Epithelial cell of esophagus (primary cell): ENCODE results near the gene UBE2B.
"Not testable (repeated sequence)": the region's sequence is repeated elsewhere in the genome, so short reads cannot be mapped to it uniquely, and the experiment has no call there.

ENCODE experiments used
- DNase-seq: peaks from one replicate; pipeline ENCODE4 v3.0.0; 2010; ENCODE audit warnings: low read depth
- H3K4me3 ChIP-seq: 2 replicates; pipeline ENCODE4 v1.5.1; 2011; ENCODE audit warnings: mild to moderate bottlenecking, low read length, control low read depth
- CTCF ChIP-seq: IDR thresholded peaks from 2 replicates; pipeline ENCODE4 v1.5.1; 2011; ENCODE audit warnings: low read depth, mild to moderate bottlenecking, low read length, control low read depth, inconsistent platforms; ENCODE audit not compliant: insufficient read depth; ENCODE audit errors: missing control alignments

UBE2B gene

GRCh38 chr5:134418958-134419357 lies 47.6 kb downstream of the UBE2B start:
- no peak overlapping the region for H3K4me3 ChIP-seq
- no peak for TF ChIP-seq CTCF
- no peak for DNase-seq

DNA sequence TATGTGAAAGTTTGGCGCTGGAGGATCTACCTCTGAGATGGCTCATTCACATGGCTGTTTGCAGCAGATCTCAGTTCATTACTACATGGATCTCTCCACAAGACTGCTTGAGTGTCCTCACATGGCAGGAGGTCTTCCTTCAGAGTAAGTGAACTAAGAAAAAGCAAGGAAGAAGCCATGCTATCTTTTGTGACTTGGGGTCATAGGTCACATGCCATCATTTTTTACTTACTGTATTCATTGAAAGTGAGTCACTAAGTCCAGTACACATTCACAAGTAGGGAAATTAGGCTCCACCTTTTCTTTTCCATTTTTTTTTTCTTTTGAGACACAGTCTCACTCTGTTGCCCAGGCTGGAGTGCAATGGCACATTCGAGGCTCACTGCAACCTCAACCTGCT lies 49.0 kb downstream of the UBE2B start:
- DNase-seq: no peak
- no peak overlapping the region for H3K4me3 ChIP-seq
- TF ChIP-seq CTCF: no peak

GRCh38 chr5:134421038-134421437 lies 49.7 kb downstream of the UBE2B start:
- H3K4me3 ChIP-seq, DNase-seq: not testable (repeated sequence)

DNA sequence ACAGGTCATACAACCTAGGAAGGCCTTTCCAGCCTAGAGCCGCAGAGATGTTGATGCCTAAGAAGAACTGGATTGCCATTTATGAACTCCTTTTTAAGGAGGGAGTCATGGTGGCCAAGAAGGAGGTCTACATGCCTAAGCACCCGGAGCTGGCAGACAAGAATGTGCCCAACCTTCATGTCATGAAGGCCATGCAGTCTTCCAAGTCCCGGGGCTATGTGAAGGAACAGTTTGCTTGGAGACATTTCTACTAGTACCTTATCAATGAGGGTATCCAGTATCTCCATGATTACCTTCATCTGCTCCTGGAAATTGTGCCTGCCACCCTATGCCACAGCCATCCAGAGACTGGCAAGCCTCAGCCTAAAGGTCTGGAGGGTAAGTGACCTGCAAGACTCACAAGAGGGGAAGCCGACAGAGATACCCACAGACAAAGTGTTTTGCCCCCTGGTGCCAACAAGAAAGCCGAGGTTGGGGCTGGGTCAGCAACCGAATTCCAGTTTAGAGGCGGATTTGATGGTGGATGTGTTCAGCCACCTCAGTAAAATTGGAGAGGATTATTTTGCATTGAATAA lies 51.5 kb downstream of the UBE2B start:
- DNase-seq: no peak
- no peak for TF ChIP-seq CTCF
- H3K4me3 ChIP-seq: no peak overlapping the region

DNA sequence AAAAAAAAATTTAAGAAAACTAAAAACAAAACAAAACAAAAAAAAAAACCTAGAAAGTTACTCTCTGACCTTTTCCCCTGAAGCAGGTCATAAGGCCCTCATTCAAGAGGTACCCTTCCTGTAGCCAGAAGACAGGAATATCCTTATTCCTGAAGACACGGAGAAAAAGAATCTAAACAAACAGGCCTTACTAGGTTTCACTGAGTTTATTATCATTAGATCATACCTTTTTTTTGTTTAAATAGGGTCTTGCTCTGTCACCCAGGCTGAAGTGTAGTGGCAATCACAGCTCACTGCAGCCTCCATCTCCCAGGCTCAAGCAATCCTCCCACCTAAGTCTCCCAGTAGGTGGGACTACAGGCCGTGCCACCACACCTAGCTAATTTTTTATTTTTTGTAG lies 52.0 kb downstream of the UBE2B start:
- no peak for TF ChIP-seq CTCF
- no peak for DNase-seq
- H3K4me3 ChIP-seq: no peak overlapping the region

- DNase-seq: no peak
- no peak for TF ChIP-seq CTCF
- H3K4me3 ChIP-seq: no peak overlapping the region
Measured at GRCh38 chr5:134426361-134426760, 55.0 kb downstream of the UBE2B start.

DNA sequence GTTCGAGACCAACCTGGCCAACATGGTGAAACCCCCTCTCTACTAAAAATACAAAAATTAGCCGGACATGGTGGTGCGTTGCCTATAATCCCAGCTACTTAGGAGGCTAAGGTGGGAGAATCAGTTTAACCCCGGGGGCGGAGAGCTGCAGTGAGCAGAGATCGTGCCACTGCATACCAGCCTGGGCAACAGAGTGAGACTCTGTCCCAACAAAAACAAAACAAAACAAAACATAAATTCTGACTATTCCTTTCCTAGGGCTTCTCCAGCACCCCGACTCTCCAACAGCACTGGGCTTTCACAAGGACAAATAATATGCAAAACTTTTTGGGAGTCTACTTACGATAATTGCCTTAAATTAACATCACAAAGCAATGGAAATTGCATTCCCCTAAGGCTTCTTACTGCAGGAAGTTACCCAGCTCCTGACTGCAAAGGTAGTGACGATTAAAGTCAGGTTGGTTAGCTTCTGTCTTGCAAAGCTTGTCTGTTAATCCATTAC lies 56.2 kb downstream of the UBE2B start:
- no peak overlapping the region for H3K4me3 ChIP-seq
- no peak for DNase-seq
- TF ChIP-seq CTCF: no peak
